H1 (cell line): Measurements from ENCODE around the gene CD48. TPM values are rescaled to one million over a fixed set of nuclear protein-coding genes. Genes with fewer than 3 reads are reported as not detected.

Experiments
- RFX5 ChIP-seq: IDR thresholded peaks from 2 replicates; pipeline ENCODE4 v1.6.1; 2011; ENCODE audit warnings: low read depth, low read length, improper control_type of control experiment, borderline replicate concordance
- polyA plus RNA-seq, 7 experiments: library from polyadenylated mRNA; depleted of rRNA in 3 of 7; stranded (reverse) in 5 of 7; unstranded in 2 of 7; fragments of >200 nt in 5 of 7; fragments of 200-250 nt in 2 of 7; gene quantifications; 1 replicate in 5 of 7; 2 replicates in 1 of 7; 4 replicates in 1 of 7; pipeline versions ENCODE4 v1.2.1 to v1.2.3, GENCODE V29; 2011 to 2013; ENCODE audit warnings: missing spikeins in 2 of 7, mixed read lengths in 2 of 7
- total RNA-seq: library from RNA; stranded (reverse); fragmentation: NEBNext Ultra II Directional; extraction: Animal tissue kit (Norgen Biotek cat#: 25700); gene quantifications from 2 replicates; pipeline ENCODE4 v1.2.1, GENCODE V29; 2021

Gene CD48
- total and polyA plus RNA-seq, 2 of the 8 experiments (the other 6 are each of a cell fraction or from before 2014, with no cell fraction given) = 0.08 TPM; not detected in 1

GRCh38 chr1:160681891-160682140 is 29.8 kb downstream of the CD48 start (continued):
- TF ChIP-seq RFX5 = no peak
